Left ventricle myocardium superior (tissue), 1 donor: Measurements from ENCODE around the gene NELFB. TPM values are rescaled to one million over a fixed set of nuclear protein-coding genes. Genes with fewer than 3 reads are reported as not detected.

ENCODE experiments used
- ATAC-seq: fragments of 200-7000 bp; cut with Tn5 transposase; one replicate; pipeline ENCODE4 v1.9.1; 2020; ENCODE audit warnings: mild to moderate bottlenecking, moderate library complexity
- DNase-seq: peaks from one replicate; pipeline ENCODE4 v3.0.0-alpha.2; 2020
- intact Hi-C: fragments of 100-400 bp; cut with micrococcal nuclease; formaldehyde crosslinking; loops from one replicate; pipeline ENCODE4 v1.11.0; 2022
- total RNA-seq: library from RNA; stranded (reverse); fragmentation: NEBNext Ultra II Directional; extraction: Animal tissue kit (Norgen Biotek cat#: 25700); gene quantifications from one replicate; pipeline ENCODE4 v1.2.1, GENCODE V29; 2021
- donor health status: DM: no; HTN: yes; CAD: no; lungs with severe emphysema.

NELFB gene
- total RNA-seq, 1 donor from 2014 or later, result 43.6 TPM

DNA sequence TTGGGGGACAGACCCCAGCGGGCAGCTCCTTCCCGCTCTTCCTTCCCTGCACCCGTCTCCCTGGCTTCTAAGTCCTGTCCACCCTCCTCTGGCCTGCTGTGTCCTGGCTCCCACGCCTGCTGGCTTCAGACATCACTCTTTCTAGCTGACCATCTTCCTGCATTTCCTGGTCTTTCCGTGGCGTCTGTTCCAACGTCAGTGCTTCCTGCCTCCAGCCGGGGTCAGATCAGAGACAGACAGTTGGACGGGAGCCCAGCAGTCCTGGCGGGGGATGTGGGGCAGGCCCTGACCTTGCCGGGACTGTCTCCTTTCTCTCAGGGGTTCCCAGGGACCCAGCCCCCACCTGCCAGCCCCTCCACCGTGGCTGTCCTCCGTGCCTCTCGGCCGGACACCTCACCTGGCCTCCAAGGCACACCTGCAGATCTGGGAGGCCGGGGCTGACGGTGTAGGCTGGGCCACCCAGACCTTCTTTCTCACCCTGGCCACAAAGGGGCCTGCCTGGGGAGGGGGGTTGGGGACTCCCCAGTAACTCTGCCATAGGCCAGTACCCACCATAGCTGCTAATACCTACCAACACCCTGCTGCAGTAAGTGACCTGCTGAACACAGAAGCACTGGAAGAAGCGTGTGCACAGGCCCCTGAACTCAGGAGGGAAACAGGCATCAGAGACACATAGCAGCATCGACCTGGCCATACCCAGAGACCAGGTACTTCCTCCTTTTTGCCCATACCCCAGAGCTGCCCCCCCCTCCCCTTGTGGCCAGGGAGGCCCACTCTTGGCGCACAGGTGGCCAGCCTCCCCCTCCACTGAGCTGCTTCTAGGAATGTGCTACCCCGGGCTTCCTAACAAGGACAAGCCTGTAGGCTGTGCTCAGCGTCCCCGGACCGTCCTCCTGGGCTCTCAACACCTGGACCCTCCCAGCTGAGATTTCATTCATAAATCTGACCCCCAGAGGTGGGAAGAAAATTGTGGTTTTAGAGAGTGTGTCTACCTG, 41.8 kb downstream of the NELFB start:
- peak; percentile 50 for ATAC-seq
- DNase-seq, result peak; percentile 77
- intact Hi-C loops, result no loop called here

DNA sequence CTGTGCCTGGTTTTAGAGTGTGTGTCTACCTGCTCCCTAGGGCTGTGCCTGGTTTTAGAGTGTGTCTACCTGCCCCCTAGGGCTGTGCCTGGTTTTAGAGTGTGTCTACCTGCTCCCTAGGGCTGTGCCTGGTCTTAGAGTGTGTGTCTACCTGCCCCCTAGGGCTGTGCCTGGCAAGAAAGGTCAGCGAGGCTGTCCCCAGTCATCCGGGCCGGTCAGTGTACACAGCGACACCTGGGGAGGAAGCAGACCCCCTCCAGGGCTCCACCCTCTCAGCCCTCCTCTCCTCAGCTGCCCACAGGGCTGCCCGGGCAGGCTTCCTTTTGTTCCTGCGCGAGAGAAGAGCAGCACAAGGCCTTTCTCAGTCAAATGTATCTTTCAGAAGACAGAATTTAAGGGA, 42.8 kb downstream of the NELFB start:
- no peak for ATAC-seq
- peak; percentile 12 for DNase-seq
- intact Hi-C loops, result no loop called here

DNA sequence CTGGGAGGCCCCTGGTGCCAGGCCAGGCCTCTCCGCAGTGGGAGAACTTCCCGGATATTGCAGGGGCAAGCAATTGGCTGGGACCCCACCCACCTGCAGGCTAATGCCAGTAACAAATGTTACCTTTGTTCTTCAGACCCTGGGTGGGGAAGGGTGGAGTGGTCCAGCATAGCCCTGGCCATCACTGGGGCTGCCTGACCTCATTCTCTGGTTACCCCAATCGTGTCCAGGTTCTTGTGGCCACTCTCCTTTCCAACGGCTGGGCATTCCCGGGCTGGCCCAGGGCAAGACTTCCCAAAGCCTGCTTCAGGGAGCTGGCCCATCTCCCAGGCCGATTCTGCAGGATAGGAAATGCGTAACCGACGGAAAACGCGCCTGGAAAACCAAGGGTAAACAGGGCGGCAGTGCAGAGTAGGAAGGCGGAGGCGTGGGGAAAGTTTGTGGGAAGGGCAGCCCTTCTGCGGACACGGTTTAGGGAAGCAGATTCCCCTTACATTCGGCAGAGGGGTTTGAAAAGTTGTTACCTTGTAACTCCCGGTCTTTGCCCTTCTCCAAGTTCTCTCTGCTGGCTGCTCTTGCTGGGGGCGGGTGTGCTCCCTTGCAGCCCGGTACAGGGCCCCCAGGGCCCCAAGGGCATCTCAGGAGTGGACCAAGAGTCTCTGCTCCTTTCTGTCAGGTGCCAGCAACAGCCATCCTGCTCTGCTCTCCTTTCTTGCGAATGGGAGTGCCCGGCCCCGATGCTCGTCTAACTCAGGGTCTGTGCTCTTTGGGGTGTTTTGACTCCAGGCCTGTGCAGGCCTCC, 43.5 kb downstream of the NELFB start:
- intact Hi-C loops, result no loop called here
- ATAC-seq (no peak), DNase-seq (peak; percentile 37)

DNA sequence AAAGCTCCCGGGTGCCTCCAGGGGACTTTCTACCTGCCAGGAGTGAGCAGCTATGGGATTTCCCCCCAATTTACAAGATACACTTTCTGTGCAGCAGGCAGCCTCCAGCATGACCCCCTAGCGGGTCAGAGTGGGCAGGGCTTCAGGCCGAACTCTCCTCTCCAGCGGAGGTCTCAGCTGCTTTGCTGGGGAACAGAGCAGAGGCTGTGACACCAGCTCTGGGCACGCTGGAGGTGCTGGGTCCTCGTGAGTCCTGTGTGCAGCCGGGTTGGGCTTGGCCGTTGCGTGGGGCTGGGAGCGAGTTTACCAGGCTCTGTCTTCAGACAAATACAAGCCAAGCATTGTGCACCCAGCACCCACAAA, 44.1 kb downstream of the NELFB start:
- DNase-seq, result peak; percentile 37
- intact Hi-C loops, result no loop called here
- ATAC-seq, result no peak

DNA sequence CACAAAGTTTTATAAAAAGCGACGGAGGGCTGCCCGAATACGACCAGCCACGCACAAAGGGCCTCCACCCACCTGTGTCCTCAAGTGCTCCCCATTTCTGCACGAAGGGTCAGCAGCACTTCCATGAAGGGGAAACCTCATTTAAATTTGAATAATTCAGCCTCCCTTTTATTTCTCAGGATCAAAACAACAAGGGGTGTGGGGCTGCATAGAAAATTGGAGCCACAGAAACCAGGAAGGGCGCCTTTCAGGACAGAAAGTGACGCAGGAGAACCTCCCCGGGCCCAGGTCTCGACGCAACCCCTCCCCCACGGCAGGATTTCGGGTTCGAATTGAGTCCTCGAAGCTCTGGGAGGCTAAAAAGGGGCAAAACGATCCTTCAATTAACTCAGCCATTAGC, 44.8 kb downstream of the NELFB start:
- peak; percentile 31 for DNase-seq
- no peak for ATAC-seq
- intact Hi-C loops, result no loop called here

DNA sequence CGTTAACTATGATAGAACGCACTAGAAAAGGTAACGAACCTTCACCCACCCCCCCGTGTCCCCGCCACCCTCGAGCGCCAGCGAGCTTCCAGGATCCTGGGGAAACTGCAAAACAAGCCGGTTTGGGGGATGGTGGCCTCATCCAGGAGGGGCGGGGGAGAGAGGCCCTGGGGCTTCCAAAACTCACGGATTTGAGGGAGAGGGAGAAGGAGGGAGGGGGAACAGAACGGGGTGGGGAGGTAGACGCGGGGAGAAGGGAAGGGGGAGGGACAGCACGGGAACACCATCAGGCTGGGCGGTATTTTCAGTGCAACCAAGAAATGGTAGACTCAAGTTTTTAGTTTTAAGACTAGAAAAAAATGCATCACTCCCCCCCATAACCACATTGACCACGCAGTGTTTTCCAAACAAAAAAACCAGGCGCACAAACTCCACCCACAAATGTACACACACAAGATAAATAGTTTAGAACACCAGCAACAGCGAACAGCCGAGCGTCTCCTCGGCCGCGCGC, 45.5 kb downstream of the NELFB start:
- DNase-seq, result peak; percentile 28
- intact Hi-C loops, result no loop called here
- ATAC-seq, result no peak

DNA sequence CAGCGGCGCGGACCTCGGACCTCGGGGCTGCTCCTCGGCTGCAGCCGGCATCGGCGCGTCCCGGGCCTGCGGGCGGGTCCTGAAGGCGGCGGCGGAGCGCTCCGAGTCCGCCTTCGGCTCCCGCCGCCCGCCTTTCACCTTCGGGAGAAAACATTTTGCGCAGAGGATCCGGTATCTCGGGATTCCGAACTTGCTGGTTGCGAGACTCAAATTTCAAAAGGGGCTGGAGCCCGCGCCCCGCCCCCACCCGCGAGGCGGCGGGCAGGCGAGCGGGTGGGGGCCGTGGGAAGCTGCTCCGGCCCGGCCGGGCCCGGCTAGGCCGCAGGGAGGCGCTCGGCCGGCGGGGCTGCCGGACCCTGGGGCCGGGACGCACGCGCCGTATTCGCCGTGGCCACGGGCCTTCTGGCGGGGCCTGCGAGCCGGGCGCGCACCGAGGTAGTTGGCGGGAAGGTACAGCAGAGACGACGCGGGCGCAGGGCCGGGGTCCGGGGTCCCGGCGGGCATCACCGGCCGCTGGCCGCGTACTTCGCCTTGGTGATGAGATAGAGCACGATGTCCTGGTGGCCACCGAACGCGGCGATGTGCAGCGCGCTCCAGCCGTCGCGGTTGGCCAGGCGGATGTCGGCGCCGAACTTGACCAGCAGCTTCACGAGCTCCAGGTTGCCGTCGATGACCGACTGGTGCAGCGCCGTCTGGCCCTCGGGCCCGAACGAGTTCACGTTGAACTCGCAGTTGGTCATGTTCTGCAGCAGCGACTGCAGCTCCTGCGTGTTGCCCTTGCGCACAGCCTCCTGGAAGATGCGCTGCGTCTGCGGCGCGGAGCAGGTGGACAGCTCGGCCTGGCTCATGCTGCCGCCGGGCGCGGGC, 46.2 kb downstream of the NELFB start:
- intact Hi-C loops, result no loop called here
- ATAC-seq, result peak; percentile 23
- peak; percentile 56 for DNase-seq

DNA sequence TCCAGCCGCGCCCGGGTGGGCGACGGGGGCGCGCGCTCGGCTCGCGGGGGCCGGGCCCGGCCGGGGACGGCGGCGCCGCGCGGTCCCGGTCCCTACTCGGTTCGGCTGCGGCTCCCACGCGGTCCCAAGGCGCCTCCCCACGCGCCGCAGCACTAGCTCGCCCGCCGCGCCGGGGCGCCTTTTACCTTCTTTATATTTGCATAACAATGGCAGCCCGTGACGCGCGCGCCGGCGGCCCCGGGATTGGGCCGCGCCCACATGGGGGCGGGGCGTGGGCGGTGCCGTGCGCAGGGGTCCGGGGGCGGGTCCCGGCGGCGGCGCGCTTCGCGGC, 47.0 kb downstream of the NELFB start, which contains the start of gene NRARP:
TSS of gene NRARP (minus strand) at position 154 of the 331 bp plus-strand sequence. CDS start 343 bp downstream, outside the sequence.
- intact Hi-C loops, result no loop called here
- ATAC-seq (peak; percentile 80), DNase-seq (peak; percentile 96)

DNA sequence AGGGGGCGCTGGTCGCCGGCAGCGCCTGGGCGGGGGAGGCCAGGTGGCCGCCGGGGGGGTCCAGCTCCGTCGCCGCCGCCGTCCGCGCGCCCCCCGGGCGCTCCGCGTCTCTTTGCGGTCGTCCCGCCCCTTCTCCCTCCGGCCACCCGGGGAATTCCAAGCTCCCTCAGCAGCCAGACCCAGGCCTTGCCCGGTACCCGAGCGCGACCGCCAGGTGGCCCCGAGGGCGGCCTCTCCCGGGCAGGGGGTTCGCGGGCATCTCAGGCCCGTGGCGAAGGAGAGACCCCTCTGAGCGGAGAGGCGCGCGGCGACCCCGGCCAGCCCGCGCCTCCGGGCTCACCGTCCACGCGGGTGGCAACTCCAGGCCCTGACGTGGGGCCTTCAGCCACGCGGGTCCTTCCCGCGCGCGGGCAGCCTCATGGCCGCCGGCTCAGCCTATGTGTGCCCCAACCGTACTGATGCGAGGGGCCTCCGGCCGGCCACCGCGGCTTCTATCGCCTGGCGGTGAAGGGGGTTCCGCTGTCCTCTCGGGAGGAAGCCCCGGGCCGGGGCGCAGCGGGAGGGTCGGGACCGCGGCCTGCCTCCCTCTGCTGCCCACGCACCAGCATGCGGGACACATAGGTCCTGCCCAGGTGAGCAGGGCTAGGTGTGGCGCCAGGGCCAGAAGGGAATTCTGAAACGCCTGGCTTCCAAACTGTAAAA, 47.5 kb downstream of the NELFB start:
- ATAC-seq, result peak; percentile 11
- intact Hi-C loops, result no loop called here
- no peak for DNase-seq

DNA sequence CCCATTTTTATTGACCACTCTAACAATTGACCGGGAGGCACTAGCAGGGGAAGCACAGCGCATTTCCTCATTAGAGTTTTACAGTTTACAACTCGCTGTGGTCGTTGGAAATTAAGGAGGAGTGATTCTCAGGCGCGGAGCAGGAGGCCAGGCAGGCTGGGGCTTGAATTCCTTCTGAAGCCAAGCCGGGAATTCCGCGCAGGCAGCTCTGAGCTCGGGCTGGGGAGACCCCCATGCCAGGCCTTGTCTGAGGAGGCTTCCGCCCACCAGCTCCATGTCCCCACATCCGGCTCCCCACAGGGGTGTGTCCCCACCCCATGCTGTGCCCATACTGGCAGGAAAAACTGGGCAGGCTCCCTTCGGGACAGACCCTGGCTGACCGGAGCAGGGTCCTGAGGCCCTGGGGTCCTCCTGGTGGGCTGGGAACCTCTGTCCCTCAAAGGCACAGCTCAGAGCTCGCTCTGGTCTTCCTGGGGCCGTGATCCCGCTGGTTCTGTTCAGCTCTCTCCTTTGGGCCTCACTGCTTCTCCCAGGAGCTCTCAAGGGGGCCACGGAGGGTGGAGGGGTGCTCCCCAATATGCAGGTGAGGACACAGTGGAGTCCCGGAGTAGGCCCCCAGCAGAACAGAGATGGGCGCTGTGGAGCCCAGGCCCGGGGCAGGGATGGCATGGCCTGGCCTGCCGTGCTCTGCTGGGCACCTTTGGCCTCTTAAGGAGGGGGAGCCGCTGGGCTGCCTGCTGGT, 48.2 kb downstream of the NELFB start:
- peak; percentile 20 for DNase-seq
- intact Hi-C loops, result no loop called here
- no peak for ATAC-seq

DNA sequence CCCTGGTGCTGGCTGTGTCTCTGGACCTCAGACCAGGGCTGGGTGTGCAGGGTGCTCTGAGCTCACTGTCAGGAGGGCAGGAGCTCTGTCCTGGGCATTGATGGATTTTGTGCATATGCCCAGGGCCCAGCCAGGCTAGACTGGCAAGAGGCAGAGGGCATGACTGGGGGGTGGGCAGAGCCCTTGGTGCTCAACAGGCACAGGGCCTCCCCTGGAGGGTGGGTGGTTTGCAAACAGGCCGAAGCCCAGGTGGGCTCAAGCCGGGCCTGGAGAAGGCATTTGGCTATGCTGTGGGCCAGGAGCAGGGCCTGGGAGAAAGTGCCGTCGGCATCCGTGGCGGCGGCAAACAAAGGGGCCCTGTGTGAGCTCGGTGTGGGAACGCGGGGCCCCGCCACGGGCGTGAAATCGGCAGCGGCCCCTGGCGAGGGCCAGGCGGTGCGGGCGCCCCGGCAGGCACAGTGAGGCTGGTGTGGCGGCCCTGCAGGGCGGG, 48.8 kb downstream of the NELFB start:
- ATAC-seq, result no peak
- intact Hi-C loops, result no loop called here

DNA sequence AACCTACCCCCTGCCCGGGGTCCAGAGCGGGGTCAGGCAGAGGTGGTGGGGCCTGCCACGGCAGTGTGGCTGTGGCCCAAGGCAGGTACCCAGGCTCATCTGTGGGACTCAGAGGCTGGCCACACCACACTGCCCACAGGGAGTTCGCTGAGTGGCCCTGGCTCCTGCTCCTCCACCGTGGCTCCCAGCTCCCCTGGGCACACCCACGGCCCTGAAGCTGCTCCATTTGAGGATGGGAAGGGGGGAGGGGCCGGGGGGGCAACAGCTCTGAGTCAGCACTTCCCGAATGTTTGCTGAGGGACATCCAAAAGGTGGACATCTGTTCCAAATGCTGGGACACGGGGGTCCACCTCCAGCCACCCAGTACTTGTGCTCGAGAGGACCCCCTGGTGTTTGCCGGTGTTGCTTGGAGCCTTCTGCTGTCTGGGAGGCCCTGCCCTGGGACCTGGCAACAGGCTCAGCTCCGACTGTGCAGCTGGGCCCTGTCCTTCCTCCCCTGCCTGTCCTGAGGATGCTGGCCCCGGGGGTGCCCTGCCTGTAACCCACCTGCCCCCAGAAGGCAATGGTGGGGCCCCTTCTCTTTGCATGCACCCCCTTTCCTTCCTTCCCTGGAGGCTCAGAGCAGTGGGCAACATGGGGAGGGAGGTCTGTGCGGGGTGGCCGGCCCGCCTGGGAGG, 49.4 kb downstream of the NELFB start:
- DNase-seq (no peak), ATAC-seq (no peak)
- intact Hi-C loops, result no loop called here

More for the DNA sequence above, 48.8 kb downstream of the NELFB start:
- no peak for DNase-seq

DNA sequence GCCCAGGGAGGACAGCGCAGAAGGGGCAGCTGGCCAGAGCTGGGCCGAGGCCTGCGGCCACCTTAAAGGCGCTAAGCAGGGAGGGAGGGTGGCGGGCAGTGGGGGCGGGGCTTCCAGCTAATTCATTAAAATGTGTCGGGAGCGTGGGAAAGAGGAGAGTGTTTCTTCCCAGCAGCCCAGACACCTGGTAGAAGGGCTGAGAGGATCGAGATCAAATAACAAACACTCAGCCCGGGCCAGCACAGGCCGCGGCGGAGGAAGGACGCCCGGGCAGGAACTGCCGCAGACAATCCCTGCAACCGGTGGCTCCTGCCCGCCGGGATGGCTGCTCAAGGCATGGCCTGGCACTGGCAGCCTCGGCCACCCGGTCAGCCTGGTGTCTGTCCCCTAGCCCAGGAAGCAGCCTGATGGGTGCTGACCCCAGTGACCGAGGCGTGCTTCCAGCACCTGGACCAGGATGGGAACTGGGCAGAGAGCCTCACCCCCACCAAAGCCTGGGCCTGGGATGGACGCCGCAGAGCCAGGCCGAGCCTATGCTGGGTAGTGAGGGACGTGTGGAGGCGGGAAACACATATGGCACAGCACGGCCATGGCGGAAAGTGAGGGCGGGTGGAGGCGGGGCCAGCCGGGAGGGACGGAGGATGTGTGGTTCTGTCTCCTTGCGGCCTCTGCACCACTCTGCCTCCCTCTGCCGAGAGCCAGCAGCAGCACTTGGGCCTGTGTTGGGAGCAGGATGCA, 50.1 kb downstream of the NELFB start:
- peak; percentile 65 for DNase-seq
- intact Hi-C loops, result no loop called here
- peak; percentile 36 for ATAC-seq

DNA sequence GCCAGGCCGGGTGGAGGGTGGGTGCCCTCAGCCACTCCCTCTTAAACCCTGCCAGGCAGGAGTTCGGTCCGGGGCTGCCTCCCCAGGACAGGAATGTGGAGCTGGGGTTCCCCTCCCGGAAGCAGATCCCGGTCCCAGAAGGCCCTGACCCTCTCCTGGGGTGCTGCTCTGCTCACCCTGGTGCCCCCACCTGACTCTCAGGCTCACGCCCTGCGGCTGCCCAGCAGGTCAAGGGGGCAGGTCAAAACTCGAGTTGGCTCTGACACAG, 50.6 kb downstream of the NELFB start:
- DNase-seq (no peak), ATAC-seq (no peak)
- intact Hi-C loops, result no loop called here

DNA sequence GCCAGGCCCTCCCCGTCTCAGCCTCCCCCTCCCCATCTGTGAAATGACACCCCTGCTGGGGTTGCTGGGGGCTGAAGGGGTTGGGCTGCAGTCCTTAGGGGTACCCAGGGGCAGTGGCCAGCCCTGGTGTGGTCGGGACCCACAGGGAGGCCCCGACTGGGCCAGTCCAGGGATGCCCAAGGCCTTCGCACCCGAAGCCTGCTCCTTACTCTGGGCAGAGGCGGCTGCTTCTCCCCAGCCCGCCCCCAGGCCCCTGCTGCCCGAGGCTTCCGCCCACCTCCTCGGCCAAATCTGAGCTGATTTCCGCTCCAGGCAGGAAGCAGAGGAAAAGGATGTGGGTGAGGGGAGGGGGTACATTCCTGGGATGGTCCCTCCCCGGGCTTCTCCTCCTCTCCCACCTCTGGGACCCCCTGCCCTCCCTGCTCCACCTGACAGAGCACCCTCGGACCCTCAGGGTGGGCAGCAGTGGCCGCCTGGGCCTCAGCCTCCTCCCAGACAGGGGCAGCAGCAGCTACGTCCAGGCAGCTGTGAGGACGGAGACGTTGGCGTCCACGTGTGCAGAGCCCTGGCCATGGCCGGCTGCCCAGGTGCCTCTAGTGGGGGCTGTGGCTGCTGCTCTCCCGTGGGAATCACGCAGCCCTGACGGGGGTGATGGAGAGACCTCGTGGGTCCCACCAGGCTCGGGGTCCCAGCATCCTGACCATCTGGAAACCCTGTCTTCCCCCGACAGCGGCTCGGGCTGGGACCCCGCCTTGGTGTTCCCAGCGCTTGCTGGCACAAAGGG, 51.1 kb downstream of the NELFB start:
- intact Hi-C loops, result no loop called here
- DNase-seq, result no peak
- ATAC-seq, result no peak

DNA sequence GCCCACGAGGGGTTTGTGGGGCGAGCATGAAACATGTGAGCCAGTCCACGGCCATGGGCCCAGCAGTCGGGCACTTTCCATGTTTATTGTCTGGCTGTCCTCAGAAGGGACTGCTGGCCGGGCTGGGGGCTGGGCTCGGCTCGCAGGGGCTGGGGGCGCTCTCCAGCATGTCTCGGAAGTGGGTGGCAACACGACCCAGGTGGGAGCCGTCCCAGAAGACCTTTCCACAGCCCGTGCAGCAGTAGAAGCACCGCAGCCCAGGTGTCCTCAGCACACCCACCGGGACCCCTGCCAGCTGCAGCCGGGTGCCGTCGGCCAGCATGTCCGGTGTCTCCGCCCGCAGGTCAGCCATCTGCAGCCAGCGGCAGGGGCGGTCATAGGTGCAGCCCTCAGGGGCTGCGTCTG, 51.7 kb downstream of the NELFB start:
- DNase-seq (no peak), ATAC-seq (no peak)
- intact Hi-C loops, result no loop called here
